K562 (cell line): ENCODE results near the gene CNTNAP4. TPM values are rescaled to one million over a fixed set of nuclear protein-coding genes. Genes with fewer than 3 reads are reported as not detected.

Experiments used
- ATAC-seq: fragments of 200-7000 bp; cut with Tn5 transposase; 3 replicates; pipeline ENCODE4 v1.9.1; 2020; ENCODE audit warnings: moderate library complexity
- BruUV-seq: library from RNA; stranded (reverse); fragments of 400-500 nt; replicated peaks from 2 replicates; lab custom pipeline; 2021; lab: Mats Ljungman, UMichigan
- CTCF ChIA-PET: fragments of 300-600 bp; formaldehyde crosslinking; extraction: SDS; loops from one replicate; lab custom pipeline; 2021; ENCODE audit warnings: low intra/inter-chr PET ratio; lab: Yijun Ruan, JAX
- POLR2A ChIA-PET: fragments of 300-600, 350-650 bp; sonication (Branson Sonifier 250); formaldehyde crosslinking; extraction: SDS; loops from one replicate; lab custom pipeline; 2021; ENCODE audit warnings: antibody characterized with exemption, inconsistent platforms; lab: Yijun Ruan, JAX
- DNase-seq, 4 experiments: peaks; one replicate each; pipeline versions ENCODE4 v3.0.0 to v3.0.0-alpha.2; 2011 to 2018; ENCODE audit warnings: low spot score in 3 of 4, mixed read lengths in 3 of 4; ENCODE audit errors: extremely low read depth in 1 of 4
- FAIRE-seq: peaks from 2 replicates; lab custom pipeline; 2011; peaks lifted over from hg19 to GRCh38; lab: Jason Lieb, UNC
- H2AFZ ChIP-seq: 2 replicates; pipeline ENCODE4 v1.6.0; 2011; ENCODE audit warnings: low read depth, low read length, control low read depth, inconsistent platforms
- H3K27ac ChIP-seq: fragments of 200-600 bp; 3 replicates; pipeline ENCODE4 v1.8.0; 2011; ENCODE audit warnings: low read depth, mild to moderate bottlenecking, control low read depth, inconsistent platforms, low read length, moderate library complexity, mixed read lengths; ENCODE audit errors: extremely low read depth
- H3K27me3 ChIP-seq, 2 experiments: fragments of 300-600 bp in 1 of 2; 2 replicates in 1 of 2; 3 replicates in 1 of 2; pipeline versions ENCODE4 v1.6.0 to v1.8.0; 2011; ENCODE audit warnings: inconsistent platforms in 2 of 2, low read length in 2 of 2, mild to moderate bottlenecking in 1 of 2, mixed read lengths in 1 of 2, moderate library complexity in 1 of 2; ENCODE audit not compliant: control insufficient read depth in 2 of 2, insufficient read depth in 2 of 2
- H3K36me3 ChIP-seq: fragments of 300-600 bp; 3 replicates; pipeline ENCODE4 v1.8.0; 2011; ENCODE audit warnings: mild to moderate bottlenecking, low read length, inconsistent platforms; ENCODE audit not compliant: control insufficient read depth, insufficient read depth
- H3K4me1 ChIP-seq, 2 experiments: fragments of 200-600 bp in 1 of 2; replicated peaks in 1 of 2; 2 replicates in 1 of 2; 3 replicates in 1 of 2; pipeline versions ENCODE4 v1.5.1 to v1.8.0; 2011; ENCODE audit warnings: inconsistent platforms in 2 of 2, low read length in 2 of 2, mild to moderate bottlenecking in 1 of 2, mixed read lengths in 1 of 2, moderate library complexity in 1 of 2; ENCODE audit not compliant: control insufficient read depth in 2 of 2, insufficient read depth in 2 of 2
- H3K4me2 ChIP-seq: 2 replicates; pipeline ENCODE4 v1.6.1; 2011; ENCODE audit warnings: low read length, control low read depth, inconsistent platforms, mixed read lengths; ENCODE audit not compliant: insufficient read depth
- H3K4me3 ChIP-seq: fragments of 200-600 bp; sonication (generic), shearing (Covaris generic); 2 replicates; pipeline ENCODE4 v1.5.1; 2016; ENCODE audit warnings: control low read depth, inconsistent platforms
- H3K79me2 ChIP-seq: fragments of 200-600 bp; 3 replicates; pipeline ENCODE4 v1.8.0; 2011; ENCODE audit warnings: low read length, inconsistent platforms; ENCODE audit not compliant: control insufficient read depth, insufficient read depth
- H3K9ac ChIP-seq, 2 experiments: 2 replicates each; pipeline versions ENCODE4 v1.6.0 to v1.6.1; 2011; ENCODE audit warnings: low read depth in 2 of 2, low read length in 2 of 2, control low read depth in 1 of 2, inconsistent platforms in 1 of 2, mild to moderate bottlenecking in 1 of 2, mixed read lengths in 1 of 2; ENCODE audit not compliant: insufficient read depth in 1 of 2
- H3K9me1 ChIP-seq: one replicate; pipeline ENCODE4 v1.6.0; 2011; ENCODE audit warnings: inconsistent platforms, mild to moderate bottlenecking, low read length, moderate library complexity; ENCODE audit not compliant: control insufficient read depth, insufficient read depth
- H3K9me3 ChIP-seq: replicated peaks from 2 replicates; pipeline ENCODE4 v1.5.1; 2011; ENCODE audit warnings: low read depth, low read length, inconsistent platforms; ENCODE audit not compliant: control insufficient read depth, insufficient read depth
- H4K20me1 ChIP-seq: replicated peaks from 2 replicates; pipeline ENCODE4 v1.6.1; 2011; ENCODE audit warnings: low read length, inconsistent platforms, mixed read lengths; ENCODE audit not compliant: control insufficient read depth, insufficient read depth
- EWSR1 ChIP-seq: fragments of 450-650 bp; IDR thresholded peaks from 2 replicates; pipeline ENCODE4 v1.6.1; 2018; ENCODE audit warnings: borderline replicate concordance, mild to moderate bottlenecking, low read depth, moderate library complexity; ENCODE audit not compliant: partially characterized antibody
- FOXA3 ChIP-seq, 2 experiments: fragments of 450-650 bp in 1 of 2; sonication (generic) in 1 of 2; formaldehyde crosslinking; IDR thresholded peaks in 1 of 2; conservative IDR thresholded peaks in 1 of 2; 2 replicates each; pipeline versions ENCODE4 v1.4.0 to v1.8.0; 2020 to 2022; ENCODE audit warnings: mild to moderate bottlenecking in 2 of 2, missing genetic modification reagents in 1 of 2
- PHB2 ChIP-seq: fragments of 450-650 bp; IDR thresholded peaks from 2 replicates; pipeline ENCODE4 v1.6.1; 2017; ENCODE audit warnings: low read depth
- RBM14 ChIP-seq: fragments of 200-400 bp; formaldehyde crosslinking; IDR thresholded peaks from 2 replicates; pipeline ENCODE4 v1.6.1; 2018; ENCODE audit warnings: low read depth, mild to moderate bottlenecking, low read length, moderate library complexity, borderline replicate concordance; ENCODE audit not compliant: insufficient read depth
- SMAD4 ChIP-seq: fragments of 250-450 bp; sonication (Bioruptor Pico); conservative IDR thresholded peaks from 2 replicates; pipeline ENCODE4 v1.8.0; 2021; ENCODE audit warnings: inconsistent platforms, mild to moderate bottlenecking, moderate library complexity
- ZNF174 ChIP-seq: fragments of 250-450 bp; sonication (Bioruptor Pico); IDR thresholded peaks from 2 replicates; pipeline ENCODE4 v1.4.0; 2020; ENCODE audit warnings: mild to moderate bottlenecking
- ZNF347 ChIP-seq: fragments of 450-650 bp; formaldehyde crosslinking; IDR thresholded peaks from 2 replicates; pipeline ENCODE4 v1.4.0; 2020; ENCODE audit warnings: low read depth, mild to moderate bottlenecking, moderate library complexity
- WGBS: fragments of 100-300 bp; shearing (Covaris generic); methylation state at CpG from one replicate; pipeline ENCODE4 v1.1.6; 2016; ENCODE audit warnings: low coverage, mixed read lengths; ENCODE audit not compliant: insufficient coverage; ENCODE audit errors: missing lambda C conversion rate; 5-methylcytosine and 5-hydroxymethylcytosine counted together
- in situ Hi-C: fragments of 300-500 bp; cut with MboI; formaldehyde crosslinking; loops from 4 replicates; pipeline ENCODE4 v1.15.0; 2018; ENCODE audit warnings: inconsistent platforms, mixed read lengths
- intact Hi-C: fragments of 100-400 bp; cut with micrococcal nuclease; formaldehyde crosslinking; loops from 2 replicates; pipeline ENCODE4 v1.14.2; 2022
- polyA plus RNA-seq, 8 experiments: library from polyadenylated mRNA; depleted of rRNA in 4 of 8; stranded (reverse) in 5 of 8; unstranded in 3 of 8; fragments of >200 nt; fragmentation: Nextera tagmentation in 2 of 8; fragmentation: Illumina TruSeq in 1 of 8; extraction: Ambion mirVana in 2 of 8; extraction: Trizol in 1 of 8; gene quantifications; 2 replicates each; pipeline versions ENCODE4 v1.2.1 to v1.2.3, GENCODE V29; 2011 to 2014; ENCODE audit warnings: inconsistent platforms in 1 of 8, missing spikeins in 1 of 8
- total RNA-seq, 7 experiments: library from RNA; depleted of rRNA in 6 of 7; stranded (reverse); fragments of >200 nt in 6 of 7; fragmentation: Illumina TruSeq in 2 of 7; extraction: Trizol in 2 of 7; gene quantifications; 2 replicates each; pipeline versions ENCODE4 v1.2.1 to v1.2.3, GENCODE V29; 2011 to 2021; ENCODE audit warnings: low replicate concordance in 1 of 7
- TF ChIP-seq, protein P1 (sequence below): fragments of 450-650 bp; formaldehyde crosslinking; IDR thresholded peaks from 2 replicates; pipeline ENCODE4 v1.4.0; 2020; ENCODE audit warnings: mild to moderate bottlenecking
- TF ChIP-seq, protein P2 (sequence below), 2 experiments: fragments of 150-350 bp in 1 of 2; IDR thresholded peaks; 2 replicates each; pipeline ENCODE4 v1.6.1; 2012 to 2016; ENCODE audit warnings: low read depth in 2 of 2, low read length in 2 of 2, mild to moderate bottlenecking in 1 of 2, moderate library complexity in 1 of 2

The CNTNAP4 gene
- total and polyA plus RNA-seq, 9 of the 15 experiments (the other 6 are each of a cell fraction or from before 2014, with no cell fraction given): not detected

DNA sequence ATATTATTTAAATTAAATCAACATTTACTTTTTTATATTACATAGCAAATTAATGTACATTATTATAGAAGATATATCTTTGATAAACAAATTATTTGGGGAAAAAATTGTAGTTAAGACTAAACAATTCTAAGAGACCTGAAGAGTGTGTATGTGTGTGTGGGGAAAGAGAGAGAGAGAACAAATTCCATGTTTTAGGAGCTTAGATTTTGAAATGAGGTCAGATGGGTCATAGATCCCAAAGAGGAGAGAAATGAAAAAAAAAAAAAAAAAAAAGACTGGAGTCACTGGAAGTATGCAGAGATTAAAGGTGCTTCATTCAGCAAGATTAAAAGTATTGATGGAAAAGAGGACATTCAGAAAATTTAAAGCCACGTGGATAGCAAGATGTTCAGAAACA is 206.8 kb downstream of the CNTNAP4 start:
- in situ Hi-C loops (no loop called here), intact Hi-C loops (no loop called here)
- H3K9me1 ChIP-seq: no peaks in the 10 kb centered on the region
- H2AFZ ChIP-seq: no peak overlapping the region
- no TSS peak for BruUV-seq
- H4K20me1 ChIP-seq: no peaks in the 10 kb centered on the region
- H3K36me3 ChIP-seq: no peaks in the 10 kb centered on the region
- no peaks in the 10 kb centered on the region for H3K27me3 ChIP-seq
- no peaks in the 10 kb centered on the region for H3K9me3 ChIP-seq
- FAIRE-seq (no peak), DNase-seq (no peak), ATAC-seq (no peak)
- no peak overlapping the region for H3K4me3 ChIP-seq
- H3K4me2 ChIP-seq: no peak overlapping the region
- no peaks in the 10 kb centered on the region for H3K4me1 ChIP-seq
- POLR2A ChIA-PET: no interaction called here
- CTCF ChIA-PET: no interaction called here
- H3K27ac ChIP-seq: no peak overlapping the region
- TF ChIP-seq, protein P1, sequence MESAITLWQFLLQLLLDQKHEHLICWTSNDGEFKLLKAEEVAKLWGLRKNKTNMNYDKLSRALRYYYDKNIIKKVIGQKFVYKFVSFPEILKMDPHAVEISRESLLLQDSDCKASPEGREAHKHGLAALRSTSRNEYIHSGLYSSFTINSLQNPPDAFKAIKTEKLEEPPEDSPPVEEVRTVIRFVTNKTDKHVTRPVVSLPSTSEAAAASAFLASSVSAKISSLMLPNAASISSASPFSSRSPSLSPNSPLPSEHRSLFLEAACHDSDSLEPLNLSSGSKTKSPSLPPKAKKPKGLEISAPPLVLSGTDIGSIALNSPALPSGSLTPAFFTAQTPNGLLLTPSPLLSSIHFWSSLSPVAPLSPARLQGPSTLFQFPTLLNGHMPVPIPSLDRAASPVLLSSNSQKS (CRISPR knock-in tag): no peak
- TF ChIP-seq EWSR1: no peak
- no peak for TF ChIP-seq RBM14
- TF ChIP-seq ZNF174 (CRISPR knock-in tag): no peak
- no peak for TF ChIP-seq FOXA3 (CRISPR knock-in tag; conservative IDR thresholded peaks at IDR 0.05 in 1 of 2, IDR thresholded peaks at IDR 0.05 in 1 of 2)
- no peak for TF ChIP-seq SMAD4
- no peak for TF ChIP-seq PHB2
- TF ChIP-seq ZNF347: no peak
- TF ChIP-seq, protein P2, sequence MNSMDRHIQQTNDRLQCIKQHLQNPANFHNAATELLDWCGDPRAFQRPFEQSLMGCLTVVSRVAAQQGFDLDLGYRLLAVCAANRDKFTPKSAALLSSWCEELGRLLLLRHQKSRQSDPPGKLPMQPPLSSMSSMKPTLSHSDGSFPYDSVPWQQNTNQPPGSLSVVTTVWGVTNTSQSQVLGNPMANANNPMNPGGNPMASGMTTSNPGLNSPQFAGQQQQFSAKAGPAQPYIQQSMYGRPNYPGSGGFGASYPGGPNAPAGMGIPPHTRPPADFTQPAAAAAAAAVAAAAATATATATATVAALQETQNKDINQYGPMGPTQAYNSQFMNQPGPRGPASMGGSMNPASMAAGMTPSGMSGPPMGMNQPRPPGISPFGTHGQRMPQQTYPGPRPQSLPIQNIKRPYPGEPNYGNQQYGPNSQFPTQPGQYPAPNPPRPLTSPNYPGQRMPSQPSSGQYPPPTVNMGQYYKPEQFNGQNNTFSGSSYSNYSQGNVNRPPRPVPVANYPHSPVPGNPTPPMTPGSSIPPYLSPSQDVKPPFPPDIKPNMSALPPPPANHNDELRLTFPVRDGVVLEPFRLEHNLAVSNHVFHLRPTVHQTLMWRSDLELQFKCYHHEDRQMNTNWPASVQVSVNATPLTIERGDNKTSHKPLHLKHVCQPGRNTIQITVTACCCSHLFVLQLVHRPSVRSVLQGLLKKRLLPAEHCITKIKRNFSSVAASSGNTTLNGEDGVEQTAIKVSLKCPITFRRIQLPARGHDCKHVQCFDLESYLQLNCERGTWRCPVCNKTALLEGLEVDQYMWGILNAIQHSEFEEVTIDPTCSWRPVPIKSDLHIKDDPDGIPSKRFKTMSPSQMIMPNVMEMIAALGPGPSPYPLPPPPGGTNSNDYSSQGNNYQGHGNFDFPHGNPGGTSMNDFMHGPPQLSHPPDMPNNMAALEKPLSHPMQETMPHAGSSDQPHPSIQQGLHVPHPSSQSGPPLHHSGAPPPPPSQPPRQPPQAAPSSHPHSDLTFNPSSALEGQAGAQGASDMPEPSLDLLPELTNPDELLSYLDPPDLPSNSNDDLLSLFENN (IDR thresholded peaks at IDR 0.05; ENCODE audit: low read depth in 2 of 2, low read length in 2 of 2): no peak
- WGBS: 18% methylated on average over 1 of the region's 1 CpG
- H3K9ac ChIP-seq: no peak overlapping the region
- H3K79me2 ChIP-seq: no peaks in the 10 kb centered on the region
